NCI-H1930 (cell line): ENCODE data around the gene RALGAPA1.
A peak's percentile ranks its signal among the peaks of the same experiment; 100 is the strongest.

Source experiments
- DNase-seq, 2 experiments: peaks; one replicate each; lab custom pipeline; 2025; lab: John Stamatoyannopoulos, UW

The RALGAPA1 gene

DNA sequence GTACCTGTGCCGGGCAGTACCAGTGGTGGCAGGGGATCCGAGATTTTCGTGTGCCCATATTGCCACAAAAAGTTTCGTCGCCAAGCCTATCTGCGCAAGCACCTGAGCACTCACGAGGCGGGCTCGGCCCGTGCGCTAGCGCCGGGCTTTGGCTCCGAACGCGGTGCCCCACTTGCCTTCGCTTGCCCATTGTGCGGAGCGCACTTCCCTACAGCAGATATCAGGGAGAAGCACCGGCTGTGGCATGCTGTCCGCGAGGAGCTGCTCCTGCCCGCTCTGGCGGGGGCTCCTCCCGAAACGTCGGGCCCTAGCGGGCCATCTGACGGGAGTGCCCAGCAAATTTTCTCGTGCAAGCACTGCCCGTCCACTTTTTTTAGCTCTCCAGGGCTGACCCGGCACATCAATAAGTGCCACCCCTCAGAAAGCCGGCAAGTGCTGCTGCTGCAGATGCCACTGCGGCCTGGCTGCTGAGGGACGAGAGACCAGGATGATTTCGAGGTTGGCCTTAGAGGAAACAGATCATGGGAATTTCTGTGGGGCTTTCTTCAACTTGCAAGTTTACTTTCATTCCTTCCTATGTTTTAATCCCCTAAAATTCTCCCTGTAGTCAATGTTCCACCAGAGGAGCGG is 273.5 kb downstream of the RALGAPA1 start:
- DNase-seq: no peak

DNA sequence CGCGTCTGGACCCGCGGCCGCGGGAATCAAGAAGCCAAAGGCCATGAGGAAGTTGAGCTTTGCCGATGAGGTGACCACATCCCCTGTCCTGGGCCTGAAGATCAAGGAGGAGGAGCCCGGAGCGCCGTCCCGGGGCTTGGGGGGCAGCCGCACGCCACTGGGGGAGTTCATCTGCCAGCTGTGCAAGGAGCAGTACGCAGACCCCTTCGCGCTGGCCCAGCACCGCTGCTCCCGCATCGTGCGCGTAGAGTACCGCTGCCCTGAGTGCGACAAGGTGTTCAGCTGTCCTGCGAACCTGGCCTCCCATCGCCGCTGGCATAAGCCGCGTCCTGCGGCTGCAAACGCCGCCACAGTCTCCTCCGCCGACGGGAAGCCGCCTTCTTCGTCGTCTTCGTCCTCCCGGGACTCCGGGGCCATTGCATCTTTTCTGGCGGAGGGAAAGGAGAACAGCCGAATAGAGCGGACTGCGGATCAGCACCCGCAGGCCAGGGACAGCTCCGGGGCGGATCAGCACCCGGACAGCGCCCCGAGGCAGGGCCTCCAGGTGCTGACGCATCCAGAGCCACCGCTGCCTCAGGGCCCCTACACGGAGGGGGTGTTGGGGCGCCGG is 274.1 kb downstream of the RALGAPA1 start:
- no peak for DNase-seq

- peak in 1 of 2 experiments; percentile 20 for DNase-seq
Measured at GRCh38 chr14:35534208-35534872, 274.8 kb downstream of the RALGAPA1 start.

- DNase-seq: peak; percentile 84 to 88
Measured at GRCh38 chr14:35533357-35534207, 275.5 kb downstream of the RALGAPA1 start, which contains the start of gene INSM2. INSM2 (plus strand) TSS chr14:35534164; CDS start chr14:35534253, 89 bp downstream.

GRCh38 chr14:35532783-35533356 is 276.2 kb downstream of the RALGAPA1 start:
- DNase-seq: no peak

GRCh38 chr14:35531960-35532747 is 276.9 kb downstream of the RALGAPA1 start:
- DNase-seq: no peak

- no peak for DNase-seq
Measured at GRCh38 chr14:35526962-35527361, 282.1 kb downstream of the RALGAPA1 start.

DNA sequence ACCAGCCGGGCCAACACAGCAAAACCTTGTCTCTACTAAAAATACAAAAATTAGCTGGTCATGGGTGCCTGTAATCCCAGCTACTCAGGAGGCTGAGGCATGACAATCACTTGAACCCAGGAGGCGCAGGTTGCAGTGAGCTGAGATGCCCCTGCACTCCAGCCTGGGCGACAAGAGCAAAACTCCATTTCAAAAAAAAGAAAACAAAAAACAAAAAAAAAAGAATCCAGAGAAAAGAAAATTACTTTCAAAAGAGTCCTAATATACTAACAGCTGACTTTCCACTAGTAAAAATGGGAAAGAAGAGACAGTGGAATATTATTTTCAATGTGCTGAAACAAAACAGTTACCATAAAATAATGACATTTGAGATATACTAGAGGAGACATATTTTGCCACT is 283.4 kb downstream of the RALGAPA1 start:
- DNase-seq: no peak

DNA sequence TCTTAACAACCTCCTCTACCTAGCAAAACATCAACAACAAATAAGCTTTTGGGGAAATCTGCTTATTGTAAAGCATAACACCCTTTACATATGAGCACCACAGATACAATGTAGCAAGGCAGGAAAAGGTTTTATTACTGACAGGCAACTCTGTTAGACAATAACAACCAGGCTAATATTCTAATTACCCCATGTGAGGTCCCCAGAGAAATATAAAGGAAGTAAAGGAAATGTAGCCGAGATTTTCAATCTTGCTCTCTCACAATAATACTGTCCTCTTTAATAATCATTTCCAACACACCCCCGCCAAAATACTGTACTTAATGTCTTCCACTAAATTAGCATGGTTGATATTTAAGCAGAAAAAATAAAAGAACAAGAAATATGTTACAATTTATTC is 289.1 kb downstream of the RALGAPA1 start:
- DNase-seq: no peak

- no peak for DNase-seq
Measured at GRCh38 chr14:35515916-35516315, 293.2 kb downstream of the RALGAPA1 start.

DNA sequence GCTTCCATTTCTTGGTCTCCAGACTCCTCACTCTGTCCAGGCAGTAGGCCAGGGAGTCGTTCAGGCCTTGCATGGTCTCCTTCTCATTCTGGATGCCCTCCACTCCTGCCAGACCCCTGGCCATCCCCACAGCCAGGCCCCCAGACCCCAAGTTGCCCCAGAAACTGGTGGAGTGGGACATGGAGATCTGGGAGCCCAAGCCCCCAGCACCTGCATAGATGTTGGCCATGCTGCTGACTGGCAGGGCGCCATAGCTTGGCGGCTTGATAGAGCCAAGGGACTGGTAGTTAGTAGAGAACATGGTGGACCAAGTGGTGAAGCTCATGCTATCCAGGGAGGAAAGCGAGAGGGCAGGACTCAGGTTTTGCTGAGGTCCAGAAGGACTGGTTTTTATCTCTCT is 296.3 kb downstream of the RALGAPA1 start:
- DNase-seq: no peak

DNA sequence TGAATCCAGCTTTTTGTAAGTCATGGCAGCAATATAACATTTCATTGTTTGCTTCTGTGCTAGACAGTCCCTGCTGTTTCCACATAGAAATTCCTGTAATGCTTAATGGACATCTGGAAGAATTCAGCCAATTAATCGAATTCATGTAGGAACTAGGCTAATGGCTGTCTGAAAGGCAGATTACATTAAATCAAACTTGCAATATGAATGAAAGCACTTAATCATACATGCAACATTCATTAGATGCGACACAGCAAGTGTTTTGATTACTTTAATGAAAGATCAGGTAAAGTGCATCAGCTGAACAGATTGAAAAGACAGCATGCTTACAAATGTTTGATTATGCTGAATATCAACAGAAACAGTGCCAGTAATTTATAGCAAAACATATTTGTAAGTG is 299.2 kb downstream of the RALGAPA1 start:
- no peak for DNase-seq

DNA sequence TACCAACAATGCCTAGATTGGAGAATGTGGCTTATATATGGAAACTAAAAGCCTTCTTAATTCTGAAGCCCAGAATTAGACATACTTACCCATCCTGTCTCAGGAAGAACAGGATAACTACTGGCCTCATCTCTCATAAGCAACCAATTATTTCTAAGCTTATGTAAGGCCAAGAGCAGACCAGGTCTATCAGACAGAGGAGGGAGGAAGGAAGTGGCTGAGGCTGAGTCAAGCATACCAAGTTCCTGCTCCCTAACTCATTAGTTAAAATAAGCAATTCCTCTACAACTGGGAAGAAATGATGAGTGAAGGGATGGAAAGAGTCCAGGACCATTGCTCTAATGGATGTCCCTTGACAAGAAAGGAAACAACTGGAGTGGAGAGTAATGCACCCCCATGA is 302.2 kb downstream of the RALGAPA1 start:
- DNase-seq: no peak

DNA sequence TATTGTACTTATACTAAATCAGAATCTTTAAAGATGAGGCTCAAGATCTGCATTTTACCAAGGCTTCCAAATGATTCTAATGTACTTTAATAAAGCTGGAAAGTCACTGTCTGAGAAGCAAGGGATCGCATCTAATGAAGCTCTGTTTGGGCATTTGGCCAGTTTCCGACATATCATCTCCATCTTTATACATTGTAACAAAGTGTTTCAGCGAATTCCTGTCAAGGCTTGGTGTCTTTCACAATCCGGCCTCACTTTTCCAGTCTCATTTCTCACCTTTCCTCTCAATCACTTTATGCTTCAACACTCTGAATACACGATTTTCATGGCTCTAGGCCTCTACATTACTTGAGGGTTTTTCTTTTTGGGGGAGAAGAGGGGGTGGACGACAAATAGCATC is 302.6 kb downstream of the RALGAPA1 start:
- DNase-seq: no peak

GRCh38 chr14:35504260-35504659 is 304.8 kb downstream of the RALGAPA1 start:
- no peak for DNase-seq

DNA sequence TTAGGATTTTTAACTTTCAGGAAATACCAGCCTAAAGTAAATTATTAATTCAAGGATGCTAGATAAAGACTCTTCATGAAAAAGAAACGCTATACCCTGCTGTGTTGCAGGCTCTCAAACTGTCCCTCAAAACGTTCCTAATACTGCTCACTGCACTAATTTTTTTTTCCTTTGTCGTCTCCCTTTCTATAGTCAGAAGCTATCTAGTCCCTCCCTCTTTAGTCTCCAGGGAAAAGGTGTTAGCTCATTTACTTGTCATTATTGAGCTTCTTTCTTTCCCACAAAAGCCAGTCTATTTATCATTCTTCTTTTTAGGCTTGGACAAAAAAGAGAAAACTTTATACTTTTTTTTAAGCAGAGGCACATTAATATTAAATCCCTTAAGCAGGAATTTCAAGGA is 305.4 kb downstream of the RALGAPA1 start:
- peak; percentile 11 to 39 for DNase-seq

DNA sequence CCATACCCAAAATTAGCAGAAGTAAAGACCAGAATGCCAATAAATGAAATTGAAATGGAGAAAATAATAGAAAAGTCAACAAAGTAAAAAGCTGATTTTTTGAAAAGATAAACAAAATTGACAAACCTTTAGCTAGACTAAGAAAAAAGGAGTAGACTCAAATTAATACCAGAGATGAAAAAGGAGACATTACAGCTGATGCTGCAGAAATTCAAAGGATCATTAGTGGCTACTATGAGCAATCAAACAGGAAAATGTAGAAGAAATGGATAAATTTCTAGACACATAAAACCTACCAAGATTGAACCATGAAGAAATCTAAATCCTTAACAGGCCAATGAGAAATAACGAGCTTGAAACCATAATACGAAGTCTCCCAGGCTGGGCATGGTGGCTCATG is 309.9 kb downstream of the RALGAPA1 start:
- no peak for DNase-seq

DNA sequence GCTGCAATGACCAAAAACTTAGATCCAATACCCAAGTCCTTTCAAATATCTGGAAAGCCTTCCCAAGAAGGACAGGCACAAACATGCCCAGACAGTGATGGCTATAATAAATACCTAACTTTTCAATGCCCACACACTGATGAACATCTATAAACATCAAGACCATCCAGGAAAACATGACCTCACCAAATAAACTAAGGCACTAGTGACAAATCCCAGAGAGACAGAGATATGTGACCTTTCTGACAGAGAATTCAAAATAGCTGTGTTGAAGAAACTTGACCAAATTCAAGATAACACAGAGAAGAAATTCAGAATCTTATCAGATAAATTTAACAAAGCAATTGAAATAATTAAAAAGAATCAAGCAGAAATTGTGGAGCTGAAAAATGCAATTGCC is 313.8 kb downstream of the RALGAPA1 start:
- no peak for DNase-seq

GRCh38 chr14:35492569-35493014 is 316.5 kb downstream of the RALGAPA1 start:
- no peak for DNase-seq
